Ectodermal cell (in vitro differentiated cells): ENCODE measurements around the gene CYP2W1.

Experiments
- H3K27ac ChIP-seq: 2 replicates; pipeline ENCODE4 v1.7.0; 2013; ENCODE audit warnings: mild to moderate bottlenecking, low read depth, low read length; ENCODE audit not compliant: insufficient read depth, poor library complexity, severe bottlenecking
- H3K27me3 ChIP-seq: 2 replicates; pipeline ENCODE4 v1.7.0; 2013; ENCODE audit warnings: mild to moderate bottlenecking, low read length; ENCODE audit not compliant: insufficient read depth, control insufficient read depth, poor library complexity, severe bottlenecking
- H3K36me3 ChIP-seq: one replicate; pipeline ENCODE4 v1.7.0; 2013; ENCODE audit warnings: low read length; ENCODE audit not compliant: control insufficient read depth, insufficient read depth
- H3K4me1 ChIP-seq: one replicate; pipeline ENCODE4 v1.7.0; 2013; ENCODE audit warnings: low read length; ENCODE audit not compliant: control insufficient read depth, insufficient read depth
- H3K4me3 ChIP-seq: 2 replicates; pipeline ENCODE4 v1.7.0; 2013; ENCODE audit warnings: low read depth, low read length, control low read depth; ENCODE audit not compliant: insufficient read depth
- H3K9me3 ChIP-seq: 2 replicates; pipeline ENCODE4 v1.7.0; 2013; ENCODE audit warnings: mild to moderate bottlenecking, low read length, moderate library complexity; ENCODE audit not compliant: control insufficient read depth
- WGBS, 2 experiments: methylation state at CpG; one replicate each; pipeline ENCODE4 v1.1.7; 2013; ENCODE audit warnings: missing lambda C conversion rate in 2 of 2; 5-methylcytosine and 5-hydroxymethylcytosine counted together

The CYP2W1 gene

GRCh38 chr7:976901-977325 is 6.1 kb upstream of the CYP2W1 start:
- Histone ChIP-seq H3K27ac (no peak overlapping the region), H3K36me3 (peaks cover 5% of the 10 kb centered on the region), H3K4me1 (peaks cover 13% of the 10 kb centered on the region), H3K27me3 (no peaks in the 10 kb centered on the region), H3K9me3 (no peaks in the 10 kb centered on the region), H3K4me3 (no peak overlapping the region)
- WGBS, 2 experiments = 91 to 93% methylated on average over 19 of the region's 19 CpGs

- no peaks in the 10 kb centered on the region for H3K27me3 ChIP-seq
- H3K27ac ChIP-seq = peak overlapping the region; percentile 60
- WGBS, 2 experiments = 82 to 83% methylated on average over 19 of the region's 19 CpGs
- no peaks in the 10 kb centered on the region for H3K36me3 ChIP-seq
- H3K4me3 ChIP-seq = no peak overlapping the region
- peaks cover 13% of the 10 kb centered on the region for H3K4me1 ChIP-seq
- H3K9me3 ChIP-seq = no peaks in the 10 kb centered on the region
Observed at GRCh38 chr7:977326-978048, 5.5 kb upstream of the CYP2W1 start.

GRCh38 chr7:978049-978346 is 5.0 kb upstream of the CYP2W1 start:
- Histone ChIP-seq H3K4me1 (peaks cover 13% of the 10 kb centered on the region), H3K27ac (no peak overlapping the region), H3K27me3 (no peaks in the 10 kb centered on the region), H3K4me3 (no peak overlapping the region), H3K36me3 (no peaks in the 10 kb centered on the region), H3K9me3 (no peaks in the 10 kb centered on the region)
- WGBS, 2 experiments = 80 to 82% methylated on average over 7 of the region's 7 CpGs

DNA sequence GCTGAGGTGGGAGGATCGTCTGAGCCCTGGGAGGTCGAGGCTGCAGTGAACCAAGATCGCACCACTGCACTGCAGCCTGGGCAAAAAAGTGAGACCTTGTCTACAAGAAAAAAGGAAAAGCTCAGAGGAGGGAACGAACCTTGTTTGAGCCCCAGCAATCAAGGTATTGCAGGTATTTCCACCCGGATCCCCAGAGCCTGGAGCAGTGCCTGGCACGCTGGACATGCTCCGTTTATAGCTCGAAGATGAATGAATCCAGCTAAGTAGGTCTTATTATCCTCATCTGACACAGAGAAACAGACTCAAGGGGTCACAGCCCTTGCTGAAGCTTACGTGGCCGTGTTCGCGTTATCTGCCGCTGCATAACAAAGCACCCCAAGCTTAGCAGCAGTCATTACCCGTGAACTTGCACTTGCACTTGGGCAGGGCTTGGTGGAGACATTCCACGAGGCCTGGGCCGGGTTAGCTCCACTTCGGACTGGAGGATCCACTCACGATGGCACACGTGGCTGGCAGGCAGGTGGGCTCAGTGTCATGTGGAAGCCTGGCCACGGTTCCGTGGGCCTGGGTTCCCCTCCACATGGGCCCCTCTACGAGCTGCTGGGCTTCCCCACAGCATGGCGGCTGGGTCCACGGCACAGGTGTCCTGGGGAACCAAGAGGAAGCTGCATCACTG is 4.4 kb upstream of the CYP2W1 start:
- Histone ChIP-seq H3K36me3 (no peaks in the 10 kb centered on the region), H3K27ac (no peak overlapping the region), H3K27me3 (no peaks in the 10 kb centered on the region), H3K4me3 (no peak overlapping the region), H3K9me3 (no peaks in the 10 kb centered on the region), H3K4me1 (peaks cover 13% of the 10 kb centered on the region)
- 92 to 94% methylated on average over 24 of the region's 24 CpGs for WGBS, 2 experiments

- H3K27ac ChIP-seq = no peak overlapping the region
- no peaks in the 10 kb centered on the region for H3K9me3 ChIP-seq
- H3K4me1 ChIP-seq = peaks cover 13% of the 10 kb centered on the region
- no peaks in the 10 kb centered on the region for H3K36me3 ChIP-seq
- no peaks in the 10 kb centered on the region for H3K27me3 ChIP-seq
- no peak overlapping the region for H3K4me3 ChIP-seq
- 93 to 95% methylated on average over 16 of the region's 16 CpGs for WGBS, 2 experiments
Observed at GRCh38 chr7:979151-979550, 3.8 kb upstream of the CYP2W1 start.

GRCh38 chr7:979886-980571 is 3.0 kb upstream of the CYP2W1 start:
- 80% methylated on average over 15 of the region's 15 CpGs for WGBS, 2 experiments
- Histone ChIP-seq H3K27me3 (no peaks in the 10 kb centered on the region), H3K9me3 (no peaks in the 10 kb centered on the region), H3K4me1 (peaks cover 13% of the 10 kb centered on the region), H3K27ac (no peak overlapping the region), H3K4me3 (no peak overlapping the region), H3K36me3 (no peaks in the 10 kb centered on the region)

DNA sequence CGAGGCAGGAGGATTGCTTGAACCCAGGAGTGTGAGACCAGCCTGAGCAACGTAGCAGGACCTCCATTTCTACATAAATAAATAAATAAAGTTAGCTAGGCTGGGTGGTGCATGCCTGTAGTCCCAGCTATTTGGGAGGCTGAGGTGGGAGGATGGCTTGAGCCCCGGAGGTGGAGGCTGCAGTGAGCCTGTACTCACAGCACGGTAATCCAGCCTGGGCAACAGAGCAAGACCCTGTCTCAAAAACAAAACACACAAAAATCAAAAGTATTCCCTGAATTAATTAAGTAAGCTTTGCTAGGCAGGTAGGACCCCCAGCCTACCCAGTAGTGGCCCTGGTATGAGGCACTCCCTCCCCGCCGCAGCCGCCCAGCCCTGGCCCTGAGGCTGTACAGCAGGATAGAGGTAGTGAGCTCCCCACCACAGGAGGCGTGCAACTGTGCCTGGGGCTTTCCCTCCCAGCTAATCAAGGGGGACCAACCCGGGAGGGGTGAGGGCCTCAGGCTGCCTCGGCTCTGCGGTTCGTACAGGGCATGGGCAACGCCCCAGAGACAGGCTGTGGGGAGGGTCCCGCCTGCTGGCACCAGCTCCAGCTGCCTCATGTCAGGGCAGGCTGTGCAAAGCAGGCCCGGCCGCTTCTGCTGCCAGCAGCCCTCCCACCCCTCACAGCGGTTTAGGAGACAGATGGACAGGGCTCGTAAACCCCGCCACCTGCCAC is 1.0 kb upstream of the CYP2W1 start:
- no peaks in the 10 kb centered on the region for H3K27me3 ChIP-seq
- no peaks in the 10 kb centered on the region for H3K9me3 ChIP-seq
- peaks cover 13% of the 10 kb centered on the region for H3K4me1 ChIP-seq
- H3K27ac ChIP-seq = no peak overlapping the region
- 91% methylated on average over 19 of the region's 19 CpGs for WGBS, 2 experiments
- no peaks in the 10 kb centered on the region for H3K36me3 ChIP-seq
- no peak overlapping the region for H3K4me3 ChIP-seq

DNA sequence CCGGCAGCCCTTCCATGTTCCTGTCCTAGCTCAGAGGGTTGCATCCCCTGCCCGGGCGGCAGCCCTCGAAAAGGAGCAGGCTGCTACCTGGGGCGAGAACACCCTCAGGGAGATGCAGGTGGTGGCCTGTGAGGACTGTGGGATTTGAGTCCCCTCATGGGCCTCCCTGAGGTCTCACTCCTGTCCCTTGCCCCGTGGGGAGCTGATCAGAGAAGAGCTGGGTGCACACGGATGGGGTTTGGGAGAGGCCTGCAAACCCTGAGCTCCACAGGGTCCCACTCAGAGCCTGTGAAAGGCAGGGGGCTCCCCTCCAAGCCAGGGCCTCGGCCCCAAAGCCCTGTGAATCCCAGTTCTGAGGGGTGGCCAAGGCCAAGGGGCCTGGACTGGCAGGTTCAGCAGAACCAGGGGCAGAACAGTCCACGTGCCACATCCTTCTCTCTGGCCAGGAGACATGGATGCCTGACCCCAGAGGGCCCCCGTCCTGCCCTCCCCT is 424 bp upstream of the CYP2W1 start:
- H3K4me3 ChIP-seq = no peak overlapping the region
- H3K36me3 ChIP-seq = no peaks in the 10 kb centered on the region
- no peaks in the 10 kb centered on the region for H3K9me3 ChIP-seq
- 88 to 89% methylated on average over 10 of the region's 10 CpGs for WGBS, 2 experiments
- peaks cover 7% of the 10 kb centered on the region for H3K4me1 ChIP-seq
- no peaks in the 10 kb centered on the region for H3K27me3 ChIP-seq
- no peak overlapping the region for H3K27ac ChIP-seq

DNA sequence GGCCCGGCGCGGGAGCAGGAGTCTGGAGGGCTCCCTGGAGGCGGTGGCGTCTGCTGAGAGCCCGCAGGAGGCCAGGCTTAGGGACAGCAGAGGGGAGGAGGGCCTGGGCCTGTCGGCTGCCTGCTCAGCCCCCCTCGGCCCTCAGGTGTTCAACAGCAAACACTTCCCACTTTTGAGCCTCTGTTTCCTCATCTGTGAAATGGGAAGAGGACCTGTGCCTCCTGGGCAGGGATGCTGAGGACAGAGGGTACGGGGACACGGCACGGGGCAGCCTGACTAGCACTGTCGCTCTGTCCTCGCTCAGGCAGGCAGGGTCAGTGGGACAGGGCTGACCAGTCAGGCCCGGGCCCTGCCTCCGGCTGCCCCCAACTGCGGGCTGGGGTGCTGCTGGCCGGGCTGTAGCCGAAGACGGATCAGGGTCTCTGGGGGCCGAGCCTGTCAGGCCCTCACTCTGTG is 663 bp downstream of the CYP2W1 start:
- WGBS, 2 experiments = 93% methylated on average over 20 of the region's 20 CpGs
- H3K27me3 ChIP-seq = no peaks in the 10 kb centered on the region
- H3K4me3 ChIP-seq = no peak overlapping the region

More for the DNA sequence above, 663 bp downstream of the CYP2W1 start:
- H3K9me3 ChIP-seq = no peaks in the 10 kb centered on the region
- H3K36me3 ChIP-seq = no peaks in the 10 kb centered on the region
- H3K4me1 ChIP-seq = peaks cover 9% of the 10 kb centered on the region
- H3K27ac ChIP-seq = no peak overlapping the region
